Ascending aorta (tissue), 2 donors: ENCODE measurements around the gene PPP2R5C. TPM values are rescaled to one million over a fixed set of nuclear protein-coding genes. Genes with fewer than 3 reads are reported as not detected.

Experiments used
- DNase-seq, 2 donors: peaks; one replicate each; pipeline ENCODE4 v3.0.0-alpha.2; 2019; ENCODE audit warnings: low spot score in 2 of 2
- H3K27ac ChIP-seq, 2 donors: fragments of 200-600 bp; sonication (generic); one replicate each; pipeline ENCODE4 v1.5.1; 2016 to 2017; ENCODE audit warnings: mild to moderate bottlenecking in 1 of 2
- H3K27me3 ChIP-seq: fragments of 200-600 bp; sonication (generic); one replicate; pipeline ENCODE4 v1.5.1; 2017
- H3K36me3 ChIP-seq, 2 donors: fragments of 200-600 bp; sonication (generic); one replicate each; pipeline ENCODE4 v1.5.1; 2016
- H3K4me1 ChIP-seq, 2 donors: fragments of 200-600 bp; sonication (generic); one replicate each; pipeline ENCODE4 v1.5.1; 2016 to 2017; ENCODE audit warnings: mild to moderate bottlenecking in 1 of 2
- H3K4me3 ChIP-seq, 2 donors: fragments of 200-600 bp; sonication (generic); one replicate each; pipeline ENCODE4 v1.5.1; 2016 to 2017; ENCODE audit warnings: mild to moderate bottlenecking in 1 of 2
- H3K9me3 ChIP-seq, 2 donors: fragments of 200-600 bp; sonication (generic); one replicate each; pipeline ENCODE4 v1.5.1; 2016
- intact Hi-C: fragments of 100-400 bp; cut with DNase I; formaldehyde crosslinking; loops from one replicate; pipeline ENCODE4 v1.15.1; 2023
- total RNA-seq: library from RNA; depleted of rRNA; stranded (reverse); fragments of >200 nt; gene quantifications from one replicate; pipeline ENCODE4 v1.1.0, GENCODE V29; 2016
- TF ChIP-seq, protein P1 (sequence below), 3 experiments: fragments of 200-600 bp in 2 of 3; fragments of 450-650 bp in 1 of 3; sonication (generic) in 2 of 3; IDR thresholded peaks; one replicate each; pipeline ENCODE4 v1.5.1; 2016 to 2019; ENCODE audit warnings: antibody characterized with exemption in 3 of 3, mild to moderate bottlenecking in 1 of 3, moderate library complexity in 1 of 3

PPP2R5C gene
- total RNA-seq, 1 donor from 2014 or later = 45.6 TPM

GRCh38 chr14:101947577-101947903 is 186.0 kb downstream of the PPP2R5C start:
- H3K27ac ChIP-seq = peak overlapping the region; percentile 90 to 93
- no peaks in the 10 kb centered on the region for H3K9me3 ChIP-seq
- intact Hi-C loops = loop anchor here (5.0 kb wide), 2 partner anchors 140 to 565 kb away; partner anchors contain the start of gene HSP90AA1
- peak overlapping the region; percentile 52 to 71 for H3K4me3 ChIP-seq
- no peak for DNase-seq
- H3K36me3 ChIP-seq = no peaks in the 10 kb centered on the region
- H3K4me1 ChIP-seq = peaks cover 7 to 10% of the 10 kb centered on the region in 2 donors
- TF ChIP-seq, protein P1, sequence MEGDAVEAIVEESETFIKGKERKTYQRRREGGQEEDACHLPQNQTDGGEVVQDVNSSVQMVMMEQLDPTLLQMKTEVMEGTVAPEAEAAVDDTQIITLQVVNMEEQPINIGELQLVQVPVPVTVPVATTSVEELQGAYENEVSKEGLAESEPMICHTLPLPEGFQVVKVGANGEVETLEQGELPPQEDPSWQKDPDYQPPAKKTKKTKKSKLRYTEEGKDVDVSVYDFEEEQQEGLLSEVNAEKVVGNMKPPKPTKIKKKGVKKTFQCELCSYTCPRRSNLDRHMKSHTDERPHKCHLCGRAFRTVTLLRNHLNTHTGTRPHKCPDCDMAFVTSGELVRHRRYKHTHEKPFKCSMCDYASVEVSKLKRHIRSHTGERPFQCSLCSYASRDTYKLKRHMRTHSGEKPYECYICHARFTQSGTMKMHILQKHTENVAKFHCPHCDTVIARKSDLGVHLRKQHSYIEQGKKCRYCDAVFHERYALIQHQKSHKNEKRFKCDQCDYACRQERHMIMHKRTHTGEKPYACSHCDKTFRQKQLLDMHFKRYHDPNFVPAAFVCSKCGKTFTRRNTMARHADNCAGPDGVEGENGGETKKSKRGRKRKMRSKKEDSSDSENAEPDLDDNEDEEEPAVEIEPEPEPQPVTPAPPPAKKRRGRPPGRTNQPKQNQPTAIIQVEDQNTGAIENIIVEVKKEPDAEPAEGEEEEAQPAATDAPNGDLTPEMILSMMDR (IDR thresholded peaks at IDR 0.05) = no peak
- no peaks in the 10 kb centered on the region for H3K27me3 ChIP-seq

GRCh38 chr14:101947904-101948665 is 186.6 kb downstream of the PPP2R5C start:
- peak; percentile 100 for DNase-seq
- TF ChIP-seq, protein P1 (IDR thresholded peaks at IDR 0.05) = no peak
- intact Hi-C loops = loop anchor here (1.0 to 5.0 kb wide), 6 partner anchors 16 to 564 kb away; partner anchors contain the start of genes DYNC1H1 and HSP90AA1
- H3K27ac ChIP-seq = peak overlapping the region; percentile 90 to 93
- no peaks in the 10 kb centered on the region for H3K36me3 ChIP-seq
- no peaks in the 10 kb centered on the region for H3K9me3 ChIP-seq
- H3K4me1 ChIP-seq = peaks cover 7 to 10% of the 10 kb centered on the region in 2 donors
- H3K4me3 ChIP-seq = peak overlapping the region; percentile 71 to 96
- no peaks in the 10 kb centered on the region for H3K27me3 ChIP-seq

GRCh38 chr14:101948666-101949216 is 187.2 kb downstream of the PPP2R5C start:
- H3K27ac ChIP-seq = peak overlapping the region; percentile 90 to 93
- no peaks in the 10 kb centered on the region for H3K27me3 ChIP-seq
- H3K4me3 ChIP-seq = peak overlapping the region; percentile 71 to 96
- peaks cover 7 to 10% of the 10 kb centered on the region in 2 donors for H3K4me1 ChIP-seq
- no peak for DNase-seq
- intact Hi-C loops = loop anchor here (1.0 to 5.0 kb wide), 6 partner anchors 16 to 564 kb away; partner anchors contain the start of genes DYNC1H1 and HSP90AA1
- H3K36me3 ChIP-seq = no peaks in the 10 kb centered on the region
- H3K9me3 ChIP-seq = no peaks in the 10 kb centered on the region
- TF ChIP-seq, protein P1 (IDR thresholded peaks at IDR 0.05) = no peak

DNA sequence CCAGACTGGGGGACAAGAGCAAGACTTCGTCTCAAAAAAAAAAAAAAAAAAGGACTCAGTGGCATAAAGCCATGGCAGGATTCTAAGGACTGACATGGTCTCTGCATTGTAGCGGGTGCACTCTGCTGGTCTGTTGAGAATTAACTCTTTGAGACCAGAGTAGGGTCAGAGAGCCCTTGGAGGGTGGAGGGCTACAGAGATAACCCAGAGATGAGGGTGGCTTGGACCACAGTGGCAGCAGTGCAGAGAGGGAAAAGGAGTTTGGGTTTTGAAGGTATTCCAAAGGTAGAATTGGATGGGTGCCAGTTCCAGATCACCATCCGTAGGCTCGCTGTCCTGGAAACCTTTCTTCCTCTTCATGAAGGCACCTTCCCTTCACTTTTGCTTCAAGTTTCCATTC is 188.6 kb downstream of the PPP2R5C start:
- H3K4me1 ChIP-seq = peaks cover 7 to 10% of the 10 kb centered on the region in 2 donors
- H3K36me3 ChIP-seq = no peaks in the 10 kb centered on the region
- no peaks in the 10 kb centered on the region for H3K9me3 ChIP-seq
- TF ChIP-seq, protein P1 (IDR thresholded peaks at IDR 0.05) = no peak
- DNase-seq = no peak
- no peak overlapping the region for H3K4me3 ChIP-seq
- H3K27me3 ChIP-seq = no peaks in the 10 kb centered on the region
- H3K27ac ChIP-seq = no peak overlapping the region
- intact Hi-C loops = no loop called here

- TF ChIP-seq, protein P1 (IDR thresholded peaks at IDR 0.05) = no peak
- intact Hi-C loops = no loop called here
- Histone ChIP-seq H3K36me3 (no peaks in the 10 kb centered on the region), H3K9me3 (no peaks in the 10 kb centered on the region), H3K27ac (no peak overlapping the region), H3K27me3 (no peaks in the 10 kb centered on the region), H3K4me3 (no peak overlapping the region), H3K4me1 (peaks cover 7 to 10% of the 10 kb centered on the region in 2 donors)
- DNase-seq = no peak
Measured at GRCh38 chr14:101950516-101951215, 189.2 kb downstream of the PPP2R5C start.
